ENCODE data around the gene BRINP1.
"Not testable (repeated sequence)": the region's sequence is repeated elsewhere in the genome, so short reads cannot be mapped to it uniquely, and the experiment has no call there.

Gene BRINP1

DNA sequence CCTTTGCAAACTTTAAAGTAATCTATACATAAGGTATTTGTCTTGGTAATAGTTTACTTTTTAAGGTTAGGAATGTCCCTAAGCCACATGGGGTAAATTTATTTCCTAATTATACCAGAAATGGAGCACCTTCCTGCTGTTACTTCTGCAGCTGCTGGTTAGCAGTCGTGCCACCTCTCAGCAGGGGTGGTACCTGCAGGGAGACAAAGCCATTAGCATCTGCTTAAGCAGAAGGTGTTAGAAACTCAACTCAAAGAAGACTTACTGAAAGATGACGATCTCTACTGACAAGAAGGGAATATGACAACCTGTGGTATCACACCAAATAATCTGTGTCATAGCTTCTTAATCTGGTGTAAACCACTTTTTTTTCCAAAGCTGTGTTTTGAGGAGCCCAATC is 173.7 kb downstream of the BRINP1 start:
- DNase-seq: no peak

DNA sequence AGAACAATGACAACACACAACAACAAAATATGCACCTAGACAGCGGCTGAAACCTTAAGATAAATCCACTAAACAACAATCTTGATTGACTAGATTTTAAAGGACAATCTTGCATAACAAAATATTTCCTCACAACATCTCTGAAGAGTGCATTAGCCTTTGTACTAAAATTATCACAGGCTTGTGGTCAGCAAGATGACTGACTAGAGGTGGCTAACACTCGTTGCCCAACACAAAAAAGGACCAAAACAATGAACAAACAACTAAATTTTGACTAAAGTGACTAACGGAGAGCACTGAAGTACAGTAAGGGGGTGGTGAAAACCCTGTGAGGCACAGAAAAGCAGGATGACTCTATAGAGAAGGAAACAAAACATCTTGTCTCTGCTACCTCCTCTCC is 183.9 kb downstream of the BRINP1 start:
- DNase-seq: no peak

DNA sequence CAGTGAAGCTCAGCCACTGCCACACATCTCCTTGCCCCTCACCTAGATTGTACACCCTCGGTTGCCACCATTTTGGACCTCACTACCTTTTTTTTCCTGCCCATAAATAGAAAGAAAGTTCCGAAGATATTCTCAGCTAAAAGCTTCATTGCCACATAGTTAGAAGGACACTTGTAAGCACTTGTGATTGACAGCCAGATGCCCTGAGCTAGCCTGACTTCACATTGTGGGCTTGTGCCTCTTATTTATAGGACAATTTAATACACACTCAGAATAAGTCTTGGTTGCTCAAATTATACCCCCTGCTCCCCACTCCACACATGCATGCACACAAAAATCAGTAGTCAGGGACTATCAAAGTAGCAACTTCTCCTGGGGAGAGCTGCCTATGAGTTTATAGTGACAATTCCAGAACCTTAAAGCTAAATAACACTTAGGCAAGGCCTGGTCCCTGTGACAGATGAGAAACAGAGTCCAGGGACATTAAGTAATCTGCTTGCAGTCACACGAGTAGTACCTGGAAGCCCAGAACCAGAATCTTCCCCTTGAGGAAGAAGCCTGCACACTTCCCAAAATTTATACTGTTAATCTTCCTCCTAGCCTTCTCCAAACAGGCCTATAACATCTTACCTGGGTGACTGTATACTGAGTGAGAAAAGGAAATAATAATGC is 184.8 kb downstream of the BRINP1 start:
- no peak for DNase-seq

DNA sequence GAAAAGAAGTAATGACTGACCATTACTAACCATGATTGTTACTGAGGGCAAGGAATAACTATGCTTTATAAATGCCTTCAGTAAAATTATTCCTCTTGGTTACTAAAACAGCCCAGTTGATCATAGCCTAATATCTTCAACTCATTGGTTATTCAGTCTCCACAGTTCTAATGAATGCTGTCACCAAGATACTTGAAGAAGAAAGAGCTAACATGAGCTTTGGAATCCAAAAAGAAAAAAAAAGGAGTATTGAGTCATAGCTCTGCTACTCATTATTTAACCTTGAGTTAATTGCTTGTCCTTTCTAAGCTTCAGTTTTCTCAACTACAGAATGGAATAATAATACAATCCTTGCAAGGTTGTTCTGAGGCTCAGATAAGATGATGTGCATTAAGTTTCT is 187.7 kb downstream of the BRINP1 start:
- DNase-seq: no peak

DNA sequence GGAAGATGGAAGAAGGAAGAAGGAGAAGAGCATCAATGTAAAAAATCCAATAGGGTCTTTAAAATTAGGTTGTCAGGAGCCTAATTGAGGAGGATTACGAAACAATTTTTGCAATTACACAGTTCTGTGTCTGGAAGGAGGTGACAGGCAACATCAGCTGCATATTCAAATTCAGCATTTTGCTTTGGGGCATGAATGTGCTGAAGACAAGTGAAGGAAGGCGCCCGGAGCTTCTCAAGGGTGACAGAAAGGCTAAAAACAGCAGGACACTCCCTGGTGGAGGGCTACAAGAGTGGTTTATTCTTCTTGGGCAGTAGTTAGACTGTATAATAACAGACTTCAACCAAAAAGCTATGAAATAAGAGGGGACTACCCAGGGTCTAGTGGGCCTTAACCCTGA is 188.3 kb downstream of the BRINP1 start:
- DNase-seq: no peak

DNA sequence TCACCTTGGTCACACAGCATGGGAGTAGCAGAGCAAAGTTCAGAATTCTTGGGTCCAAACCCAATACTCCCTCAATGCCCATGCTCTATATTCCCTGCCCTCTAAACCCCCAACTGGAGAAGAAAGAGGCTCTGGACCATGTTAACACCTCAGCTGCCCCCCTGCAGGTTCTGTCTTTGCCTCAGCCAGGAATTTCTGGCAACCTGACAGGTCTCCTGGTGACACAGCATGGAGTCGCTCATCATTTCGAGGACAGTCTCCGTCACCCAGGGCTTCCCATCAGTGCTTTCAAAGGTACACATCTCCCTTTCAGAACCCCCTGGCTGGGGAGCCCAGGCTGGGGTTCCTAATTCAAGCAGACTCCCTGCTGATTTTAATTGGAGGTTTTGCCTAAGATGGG is 189.5 kb downstream of the BRINP1 start:
- no peak for DNase-seq

DNA sequence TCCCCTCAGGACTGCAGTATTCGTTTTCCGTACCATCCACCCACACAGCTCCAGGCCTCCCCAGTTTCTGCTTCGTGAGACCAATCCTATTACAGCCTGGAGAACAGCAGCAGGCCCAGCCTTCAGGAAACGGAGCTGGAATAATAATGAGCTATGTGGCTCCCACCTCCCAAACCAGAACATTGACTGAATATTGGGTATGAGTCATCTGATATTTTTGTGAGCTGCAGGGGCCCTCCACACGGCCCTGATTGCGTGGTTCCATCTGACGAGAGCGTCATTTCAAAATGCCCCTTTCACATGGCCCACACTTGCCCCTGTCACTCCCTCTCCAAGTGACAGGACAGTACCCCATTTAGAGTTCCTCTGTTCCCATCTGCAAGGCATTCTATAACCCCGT is 192.0 kb downstream of the BRINP1 start:
- DNase-seq: no peak

DNA sequence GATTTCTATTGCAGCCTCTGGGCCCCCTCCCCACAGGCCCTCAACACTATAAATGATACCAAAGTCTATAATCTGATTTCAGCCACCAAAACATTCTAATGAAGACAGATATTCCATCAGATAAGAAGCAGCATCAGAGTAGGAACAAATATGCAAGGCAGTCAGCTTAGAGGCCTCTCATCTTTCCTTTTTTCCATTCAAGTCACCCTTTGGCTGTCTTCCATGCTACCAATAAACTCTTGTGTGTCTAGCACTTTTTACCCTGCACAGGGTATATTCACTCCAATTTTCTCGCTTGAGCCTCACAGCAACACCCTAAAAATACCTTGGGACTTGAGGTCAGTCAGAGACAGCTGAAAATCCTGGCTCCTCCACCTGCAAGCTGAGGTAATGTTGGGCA is 193.7 kb downstream of the BRINP1 start:
- no peak for DNase-seq

DNA sequence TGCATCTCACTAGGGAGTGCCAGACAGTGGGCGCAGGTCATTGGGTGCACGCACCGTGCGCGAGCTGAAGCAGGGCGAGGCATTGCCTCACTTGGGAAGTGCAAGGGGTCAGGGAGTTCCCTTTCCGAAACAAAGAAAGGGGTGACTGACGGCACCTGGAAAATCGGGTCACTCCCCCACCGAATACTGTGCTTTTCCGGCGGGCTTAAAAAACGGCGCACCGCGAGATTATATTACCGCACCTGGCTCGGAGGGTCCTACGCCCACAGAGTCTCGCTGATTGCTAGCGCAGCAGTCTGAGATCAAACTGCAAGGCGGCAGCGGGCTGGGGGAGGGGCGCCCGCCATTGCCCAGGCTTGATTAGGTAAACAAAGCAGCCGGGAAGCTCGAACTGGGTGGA is 200.0 kb downstream of the BRINP1 start:
- not testable (repeated sequence) for DNase-seq

DNA sequence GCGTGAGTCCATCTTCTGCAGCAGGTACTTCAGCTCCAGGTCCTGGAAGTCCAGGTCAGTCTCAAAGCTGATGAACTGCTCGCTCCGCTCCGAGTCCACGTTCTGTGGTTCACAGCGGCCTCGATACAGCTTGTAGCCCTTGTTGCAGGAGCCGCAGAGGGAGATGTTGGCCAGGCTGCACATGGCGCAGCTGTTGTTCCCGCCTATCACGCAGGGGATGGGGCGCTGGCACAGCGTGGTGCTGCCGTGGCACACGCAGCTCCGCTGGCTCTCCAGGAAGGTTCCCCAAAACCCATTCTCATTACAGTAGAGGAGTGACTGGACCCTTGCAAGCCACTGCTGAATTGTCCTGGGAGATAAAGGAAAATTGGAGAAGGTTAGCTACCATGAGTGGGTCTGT is 201.4 kb downstream of the BRINP1 start:
- DNase-seq: no peak

DNA sequence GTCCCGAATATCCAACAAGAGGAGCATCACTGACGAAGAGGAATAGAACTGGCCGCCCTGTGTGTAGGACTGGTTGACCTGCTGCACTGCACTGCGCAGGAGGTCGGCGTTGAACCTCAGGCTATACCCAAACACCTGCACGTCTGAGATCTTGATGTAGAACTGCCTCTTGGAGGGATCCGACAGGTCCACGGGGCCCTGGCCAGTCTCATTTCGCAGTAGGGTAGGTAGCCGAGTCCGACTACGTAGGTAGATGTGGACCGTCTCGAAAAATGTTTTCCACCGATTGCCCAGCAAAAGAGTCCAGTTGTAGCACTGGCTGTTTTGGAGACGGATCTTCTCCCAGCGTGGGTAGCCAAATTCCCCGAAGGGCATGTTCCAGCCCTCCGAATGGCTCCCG is 202.0 kb downstream of the BRINP1 start:
- DNase-seq: no peak

DNA sequence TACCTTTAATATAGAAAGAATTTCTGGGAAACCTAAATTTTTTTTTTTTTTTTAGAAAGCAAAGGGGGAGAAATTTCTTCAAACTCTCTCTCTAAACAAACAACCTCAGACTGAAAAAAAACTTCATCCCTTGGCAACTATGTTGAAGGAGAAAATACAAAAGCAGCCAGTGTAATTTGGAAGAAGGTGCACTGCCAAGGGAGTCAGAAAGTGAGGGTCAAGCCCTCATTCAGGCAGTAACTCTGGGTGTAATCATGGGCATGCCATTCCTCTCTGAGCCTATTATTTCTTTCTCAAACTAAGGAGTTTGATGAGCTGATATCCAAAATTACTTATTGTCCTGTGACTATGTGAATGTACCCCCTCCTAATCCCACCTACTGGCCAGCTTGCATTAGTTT is 203.1 kb downstream of the BRINP1 start:
- no peak for DNase-seq

DNA sequence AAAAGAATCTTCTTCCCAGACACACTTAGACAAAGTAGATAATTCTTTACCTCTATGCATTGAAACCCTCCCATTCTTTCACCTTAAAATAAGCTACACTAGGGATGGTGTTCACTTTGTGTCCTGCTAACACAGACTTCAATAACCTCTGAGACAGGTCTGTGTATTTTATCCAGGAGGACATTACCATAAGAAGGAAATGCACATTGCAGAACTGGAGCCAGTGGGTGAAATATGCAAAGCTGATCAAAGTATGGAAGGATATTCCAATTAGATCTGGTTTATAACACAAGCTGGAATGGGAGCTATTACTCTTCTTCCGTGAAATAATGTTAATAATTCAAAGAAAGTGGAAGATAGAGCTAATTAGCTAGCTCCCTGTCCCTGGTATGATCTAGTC is 204.1 kb downstream of the BRINP1 start:
- DNase-seq: no peak

DNA sequence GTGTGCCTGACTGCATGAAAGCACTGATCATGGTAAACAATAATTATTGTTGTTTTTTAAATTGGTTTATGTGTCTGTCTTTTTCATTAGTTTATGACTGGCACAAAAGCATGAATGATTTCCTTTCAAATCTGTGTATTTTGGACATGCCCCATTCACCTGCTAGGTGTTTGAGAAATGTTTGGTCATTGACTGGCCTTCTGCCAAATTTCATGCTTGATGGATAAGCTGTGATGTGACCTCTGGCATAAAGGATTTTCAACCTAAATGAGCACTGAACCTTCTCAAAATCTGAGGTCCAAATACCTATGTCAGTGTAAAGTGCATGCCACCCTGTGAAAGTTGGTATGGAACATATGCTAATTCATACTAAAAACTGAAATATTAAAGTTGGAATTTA is 204.5 kb downstream of the BRINP1 start:
- no peak for DNase-seq

DNA sequence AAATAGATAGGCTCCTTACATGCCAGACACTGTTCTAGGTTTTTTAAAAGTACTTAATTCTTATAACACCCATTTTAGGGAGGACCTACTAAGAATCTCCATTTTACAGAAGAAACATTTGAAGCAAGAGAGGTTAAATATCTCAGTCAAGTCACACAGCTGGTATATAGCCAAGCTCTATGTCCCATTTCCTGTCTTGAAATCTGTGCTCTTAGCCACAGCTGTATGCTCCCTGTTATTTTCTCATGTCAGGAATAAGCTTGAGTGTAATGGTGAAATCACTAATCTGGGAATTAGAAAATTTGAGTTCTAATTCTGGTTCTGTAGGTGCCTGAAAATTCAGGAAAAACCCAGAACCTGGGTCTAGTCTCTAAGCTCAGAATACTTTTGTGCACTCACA is 208.7 kb downstream of the BRINP1 start:
- no peak for DNase-seq

DNA sequence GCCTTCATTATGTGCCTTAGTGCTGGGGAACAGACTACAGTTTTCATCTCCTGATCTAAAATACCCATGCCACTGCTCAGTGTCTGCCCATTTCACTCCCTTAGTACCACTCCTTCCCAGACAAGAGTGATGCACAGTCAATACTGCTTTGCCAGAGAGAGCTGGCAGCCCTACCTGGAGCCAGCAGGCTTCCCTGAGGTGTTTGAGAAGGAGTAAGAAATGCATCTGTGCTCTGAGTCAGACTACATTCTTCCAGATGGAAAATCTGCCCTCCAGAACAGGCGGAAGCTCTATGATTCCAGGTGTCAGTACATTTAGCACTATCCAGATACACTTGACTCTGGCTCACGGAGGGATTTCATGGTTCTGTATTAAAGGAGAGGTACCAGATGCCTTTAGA is 209.8 kb downstream of the BRINP1 start:
- no peak for DNase-seq

DNA sequence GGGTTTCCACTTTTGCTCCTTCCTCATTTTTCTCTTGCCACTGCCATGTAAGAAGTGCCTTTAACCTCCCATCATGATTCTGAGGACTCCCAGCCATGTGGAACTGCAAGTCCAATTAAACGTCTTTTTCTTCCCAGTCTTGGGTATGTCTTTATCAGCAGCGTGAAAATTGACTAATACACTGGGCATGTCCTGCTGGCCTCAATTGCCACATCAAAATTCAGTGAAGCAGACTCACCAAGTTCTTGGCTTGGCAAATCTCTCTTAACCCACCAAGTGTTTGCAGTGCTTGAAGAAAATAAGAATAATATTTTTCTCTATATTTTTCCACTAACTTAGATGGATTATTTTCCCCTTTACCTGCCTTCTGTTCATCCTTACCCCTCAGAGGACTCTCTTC is 212.0 kb downstream of the BRINP1 start:
- DNase-seq: no peak

DNA sequence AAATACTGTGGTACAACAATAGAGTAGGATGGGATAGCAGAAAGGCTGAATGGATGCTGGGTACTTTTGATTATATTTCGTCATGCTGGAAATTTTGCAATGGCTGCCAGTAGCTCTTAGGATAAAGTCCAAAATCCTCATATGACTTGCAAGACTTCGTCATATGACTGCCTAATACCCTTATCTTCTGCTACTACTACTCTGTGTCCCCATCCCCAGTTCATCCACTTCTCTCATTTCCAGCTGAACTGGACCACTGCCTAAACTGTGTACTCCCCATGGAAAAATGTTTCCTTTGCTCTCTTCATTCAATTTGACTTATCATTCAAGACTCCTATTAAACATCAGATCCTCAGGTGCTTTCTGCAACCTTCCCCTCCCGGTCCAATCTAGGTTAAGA is 212.9 kb downstream of the BRINP1 start:
- DNase-seq: no peak

DNA sequence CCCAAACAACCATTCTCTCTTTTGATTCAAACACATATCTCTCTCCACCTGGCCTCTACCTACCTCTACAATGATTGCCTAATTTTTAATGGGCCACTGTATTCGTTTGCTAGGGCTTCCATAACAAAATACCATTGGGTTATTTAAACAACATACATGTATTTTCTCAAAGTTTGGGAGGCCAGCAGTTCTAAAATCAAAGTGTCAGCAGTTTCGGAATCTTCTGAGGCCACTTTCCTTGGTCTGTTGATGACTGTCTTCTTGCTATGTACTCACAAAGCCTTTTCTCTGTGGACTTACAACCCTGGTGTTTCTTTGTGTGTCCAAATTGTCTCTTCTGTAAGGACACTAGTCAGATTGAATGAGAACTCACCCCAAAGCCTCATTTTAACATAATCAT is 214.7 kb downstream of the BRINP1 start:
- DNase-seq: no peak

DNA sequence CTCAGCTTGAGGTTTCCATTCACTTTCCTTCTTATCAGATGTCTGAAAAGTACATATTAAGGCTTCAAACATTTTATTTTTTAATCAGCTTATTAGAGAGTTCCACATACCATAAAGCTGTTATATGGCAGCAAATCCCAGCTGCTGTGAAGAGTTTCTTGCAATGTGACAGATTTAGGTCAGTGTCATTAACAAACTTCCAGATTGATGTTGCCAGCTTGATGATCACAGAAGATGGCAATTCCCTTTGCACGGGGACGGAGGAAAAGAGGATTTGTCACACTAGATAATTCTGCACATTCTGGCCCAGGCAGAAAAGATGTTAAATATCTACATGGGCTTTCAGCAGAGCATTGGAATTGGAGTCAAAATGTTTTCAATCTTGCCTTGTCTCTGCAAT is 215.8 kb downstream of the BRINP1 start:
- DNase-seq: no peak

DNA sequence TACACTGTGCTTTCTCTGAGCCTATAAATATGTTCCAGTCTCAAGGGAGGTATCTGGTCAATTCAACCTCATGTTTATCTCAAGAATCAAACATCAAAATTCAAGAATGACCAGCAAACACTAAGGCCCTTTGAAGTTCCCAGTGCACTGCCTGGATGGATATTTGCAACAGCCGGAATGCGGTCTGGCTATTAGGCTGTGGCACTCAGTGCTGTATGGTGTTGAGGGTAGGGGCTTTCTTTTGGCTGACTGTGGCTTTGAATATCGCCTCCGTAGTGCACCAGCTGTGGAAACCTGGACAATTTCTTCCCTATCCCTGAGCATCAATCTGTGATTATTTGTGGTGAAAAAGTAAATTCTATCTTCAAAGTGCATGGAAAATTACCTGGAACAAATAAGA is 220.4 kb downstream of the BRINP1 start:
- no peak for DNase-seq

DNA sequence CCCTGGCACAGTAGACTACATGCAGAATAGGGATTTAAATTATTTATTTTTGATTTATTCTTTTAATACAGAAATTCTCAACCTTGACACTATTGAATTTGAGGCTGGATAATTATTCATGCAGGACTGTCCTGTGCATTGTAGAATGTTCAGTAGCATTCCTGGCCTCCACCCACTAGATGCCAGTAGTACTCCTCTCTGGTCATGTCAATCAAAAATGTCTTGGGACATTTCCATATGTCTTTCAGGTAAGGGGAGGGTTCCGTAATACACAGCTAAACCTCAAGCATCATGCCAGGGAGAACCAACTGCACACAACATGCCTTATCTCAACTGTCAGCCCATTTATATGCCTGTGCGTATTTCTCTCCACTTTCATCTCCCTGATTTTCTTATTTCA is 231.8 kb downstream of the BRINP1 start:
- DNase-seq: no peak

DNA sequence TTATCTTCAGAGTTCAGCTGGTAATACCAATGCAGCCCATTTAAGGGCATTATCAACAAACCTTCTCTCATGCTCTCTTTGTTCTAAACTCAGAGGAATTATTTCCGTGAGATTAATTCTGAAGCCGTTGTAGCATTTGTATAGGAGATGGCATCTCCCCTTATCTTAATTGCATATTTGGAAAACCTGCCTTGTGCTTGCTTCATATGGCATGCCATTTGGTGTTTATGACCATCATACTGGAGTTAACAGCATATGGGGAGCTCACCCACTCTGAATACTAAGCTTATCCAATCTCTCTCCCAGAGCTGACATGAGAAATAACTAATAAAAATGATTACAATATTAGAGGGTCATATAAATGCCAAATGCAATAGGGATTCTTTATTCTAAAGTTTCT is 243.2 kb downstream of the BRINP1 start:
- no peak for DNase-seq

DNA sequence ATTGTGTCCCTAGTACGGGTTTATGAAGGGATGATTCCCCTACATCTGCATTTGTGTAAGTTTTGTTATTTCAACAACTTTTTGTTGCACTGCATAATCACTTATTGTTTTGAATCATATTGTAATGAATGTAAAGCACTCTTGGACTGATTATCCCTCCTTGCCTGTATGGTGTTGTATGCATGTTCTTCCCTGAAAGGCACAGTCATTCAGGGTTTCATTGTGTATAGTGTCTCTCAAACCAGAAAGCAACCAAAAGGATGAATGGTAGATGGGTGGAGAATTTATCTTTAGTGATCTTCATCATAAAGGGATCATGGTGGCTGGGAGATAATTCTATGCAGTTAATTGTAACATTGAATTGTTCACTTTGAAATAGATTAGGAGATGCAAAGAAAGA is 247.3 kb downstream of the BRINP1 start:
- no peak for DNase-seq

DNA sequence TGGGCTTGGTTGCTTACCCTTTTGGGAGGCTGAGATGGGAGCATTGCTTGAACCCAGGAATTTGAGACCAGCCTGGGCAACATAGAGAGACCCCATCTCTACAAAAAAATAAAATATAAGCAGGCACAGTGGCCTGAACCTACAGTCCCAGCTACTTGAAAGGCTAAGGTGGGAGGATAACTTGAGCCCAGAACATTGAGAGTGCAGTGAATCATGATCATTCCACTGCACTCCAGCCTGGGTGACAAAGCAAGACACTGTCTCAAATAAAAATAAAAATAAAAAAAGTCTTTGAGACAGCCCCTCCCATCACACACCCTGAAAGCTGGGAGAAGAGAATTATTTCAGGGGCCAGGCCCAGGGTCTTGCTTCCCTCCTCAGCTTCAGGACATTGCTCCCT is 251.8 kb downstream of the BRINP1 start:
- no peak for DNase-seq

Measured in activated CD4-positive, alpha-beta T cell treated with anti-CD3 and anti-CD28 coated beads, Interleukin-2, amount 50 U/mL, for 16 hours (primary cell).